Stimulated activated naive B cell treated with anti-CD40 and anti-IgM and Interleukin-4, amounts not matched to agents 10 μg/mL and 1 μg/mL and 100 μg/mL, for 72 hours (primary cell): ENCODE data around the gene SPATS2.

Experiments used
- ATAC-seq, 2 donors: fragments of 150-1000 bp; cut with Tn5 transposase; replicated peaks; 2 replicates each; pipeline ENCODE4 v1.10.0; 2021; ENCODE audit warnings: moderate library complexity in 1 of 2
- DNase-seq: peaks from one replicate; pipeline ENCODE4 v3.0.0; 2021
- H3K27ac Mint-ChIP-seq: one replicate; pipeline ENCODE4 v1.8.0; 2022; ENCODE audit warnings: mild to moderate bottlenecking, mixed read lengths
- H3K27me3 Mint-ChIP-seq, 2 donors: one replicate each; pipeline ENCODE4 v1.8.0; 2022; ENCODE audit warnings: mixed read lengths in 2 of 2
- H3K36me3 Mint-ChIP-seq, 2 donors: one replicate each; pipeline ENCODE4 v1.8.0; 2022; ENCODE audit warnings: mixed read lengths in 2 of 2, mild to moderate bottlenecking in 1 of 2
- H3K4me1 Mint-ChIP-seq, 2 donors: one replicate each; pipeline ENCODE4 v1.8.0; 2022; ENCODE audit warnings: mixed read lengths in 2 of 2, mild to moderate bottlenecking in 1 of 2
- H3K4me3 Mint-ChIP-seq, 2 donors: one replicate each; pipeline ENCODE4 v1.8.0; 2022; ENCODE audit warnings: mild to moderate bottlenecking in 2 of 2, mixed read lengths in 2 of 2, moderate library complexity in 1 of 2
- H3K9me3 Mint-ChIP-seq, 2 donors: one replicate each; pipeline ENCODE4 v1.8.0; 2022; ENCODE audit warnings: mixed read lengths in 2 of 2, mild to moderate bottlenecking in 1 of 2

Gene SPATS2

GRCh38 chr12:49341777-49342065 lies 25.5 kb upstream of the SPATS2 start:
- DNase-seq (no peak), ATAC-seq (no peak)
- Mint-ChIP-seq H3K9me3 (no peaks in the 10 kb centered on the region), H3K27ac (no peak overlapping the region), H3K27me3 (peaks cover 65 to 97% of the 10 kb centered on the region in 2 donors), H3K4me1 (peaks cover 37 to 61% of the 10 kb centered on the region in 2 donors), H3K36me3 (peaks cover 0 to 2% of the 10 kb centered on the region in 2 donors), H3K4me3 (peak overlapping the region in 1 of 2 donors; percentile 76)

DNA sequence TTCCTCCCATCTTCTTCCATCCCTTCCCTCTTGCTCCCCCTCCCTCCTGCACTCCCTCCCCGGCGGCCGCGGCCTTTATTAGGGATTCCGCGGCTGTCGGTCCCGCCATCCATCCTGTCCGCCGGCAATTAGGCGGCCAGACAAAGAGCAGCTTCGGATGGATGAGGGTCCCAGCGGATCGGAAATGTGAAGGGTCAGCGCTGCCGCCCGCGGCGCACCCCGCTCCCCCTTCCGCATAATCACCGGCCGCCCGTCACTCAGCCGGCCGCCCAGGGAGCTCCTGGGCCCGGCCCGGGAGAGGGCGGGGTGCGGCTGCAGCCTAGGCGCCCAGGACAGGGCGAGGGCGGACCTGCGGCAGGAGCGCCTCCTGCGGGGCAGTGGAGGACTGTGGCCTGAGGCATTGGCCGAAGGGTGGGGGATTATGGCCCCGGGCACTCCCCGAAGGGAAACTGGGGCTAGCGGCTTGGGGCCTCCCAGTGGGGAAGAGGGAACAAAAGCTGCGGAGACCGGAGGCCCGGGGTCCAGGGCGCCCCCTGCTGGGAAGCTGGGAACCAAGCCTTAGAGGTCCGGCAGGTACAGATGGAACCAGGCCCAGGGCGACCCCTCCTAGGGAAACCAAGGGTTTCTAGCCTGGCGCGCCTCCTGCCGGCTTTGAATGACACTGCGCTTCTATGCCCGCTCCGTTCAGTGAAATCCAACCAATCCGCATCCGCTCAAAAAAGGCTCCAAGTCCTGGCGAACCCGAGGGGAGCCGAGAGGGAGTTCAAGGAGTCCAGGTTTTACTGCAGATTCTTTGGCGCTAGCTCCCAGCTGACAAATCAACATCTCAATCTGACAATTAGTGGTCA lies 25.0 kb upstream of the SPATS2 start:
- H3K27me3 Mint-ChIP-seq, result peaks cover 65 to 97% of the 10 kb centered on the region in 2 donors
- H3K4me3 Mint-ChIP-seq, result peak overlapping the region; percentile 69 to 76
- no peaks in the 10 kb centered on the region for H3K9me3 Mint-ChIP-seq
- DNase-seq (peak; percentile 78), ATAC-seq (peak; percentile 81 to 83)
- H3K4me1 Mint-ChIP-seq, result peaks cover 37 to 61% of the 10 kb centered on the region in 2 donors
- no peaks in the 10 kb centered on the region for H3K36me3 Mint-ChIP-seq
- H3K27ac Mint-ChIP-seq, result peak overlapping the region; percentile 27

DNA sequence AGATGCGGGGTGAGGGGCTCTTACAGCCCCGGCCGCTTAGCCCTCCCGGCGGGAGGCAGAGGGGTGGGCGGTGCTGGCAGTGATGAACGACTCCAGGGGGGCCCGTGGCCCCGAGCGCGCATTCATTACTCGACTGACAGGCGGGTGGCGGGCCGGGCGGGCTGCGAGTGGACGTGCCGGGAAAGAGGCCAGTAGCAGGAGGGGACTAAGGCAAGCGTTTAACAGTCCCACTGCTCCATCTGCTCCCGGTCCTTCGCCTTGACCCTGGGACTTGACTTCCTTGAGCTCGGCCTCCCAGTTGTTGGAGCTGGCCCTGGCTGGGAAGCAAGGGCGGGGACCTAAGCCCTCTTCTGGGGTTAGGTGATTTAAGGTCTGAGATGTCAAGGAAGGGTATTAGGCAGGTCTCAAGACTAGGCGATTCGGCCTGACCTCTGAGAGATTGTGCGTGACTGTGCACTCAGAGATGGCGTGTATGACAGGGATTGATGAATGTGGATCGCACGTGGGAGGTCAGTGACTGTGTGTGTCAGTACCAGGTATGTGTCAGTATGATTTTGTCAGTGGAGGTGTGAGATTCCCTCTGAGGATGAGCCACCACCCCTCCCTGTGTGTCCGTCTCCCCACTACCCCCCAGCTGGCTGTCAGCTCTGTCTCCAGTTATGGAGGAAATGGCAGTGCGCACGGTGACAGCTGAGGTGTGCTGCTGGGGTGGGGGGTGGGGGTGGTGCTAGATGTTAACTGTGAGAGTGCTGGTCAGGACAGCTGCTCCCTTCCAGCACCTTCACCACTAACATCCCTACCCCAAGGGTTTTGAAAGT lies 24.1 kb upstream of the SPATS2 start:
- Mint-ChIP-seq H3K4me3 (peak overlapping the region; percentile 69 to 76), H3K36me3 (no peaks in the 10 kb centered on the region), H3K4me1 (peaks cover 33 to 61% of the 10 kb centered on the region in 2 donors), H3K9me3 (no peaks in the 10 kb centered on the region), H3K27ac (peak overlapping the region; percentile 63), H3K27me3 (peaks cover 65 to 97% of the 10 kb centered on the region in 2 donors)
- DNase-seq (no peak), ATAC-seq (peak; percentile 11 to 26)

DNA sequence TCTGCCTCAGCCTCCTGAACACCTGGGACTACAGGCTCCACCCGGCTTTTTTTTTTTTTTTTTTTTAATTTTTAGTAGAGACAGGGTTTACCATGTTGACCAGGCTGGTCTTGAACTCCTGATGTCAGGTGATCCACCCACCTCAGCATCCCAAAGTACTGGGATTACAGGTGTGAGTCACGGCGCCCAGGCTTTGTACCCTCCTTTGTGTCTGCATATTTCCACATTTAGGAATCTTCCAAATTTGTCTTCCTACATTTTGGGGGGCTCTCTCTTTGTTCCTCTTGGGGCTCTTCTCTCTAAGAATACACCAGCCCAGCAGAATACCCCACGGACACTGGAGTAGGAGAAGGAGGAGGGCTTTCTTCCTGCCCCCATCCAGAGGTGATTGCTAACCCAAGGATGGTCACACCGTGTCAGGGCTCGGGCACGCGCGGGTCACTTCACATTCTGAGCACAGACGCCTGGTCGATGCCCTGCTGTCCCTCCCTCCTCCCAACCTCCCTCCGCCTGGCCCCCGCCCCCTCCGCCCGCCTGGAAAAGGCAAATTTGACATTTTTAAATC lies 22.7 kb upstream of the SPATS2 start:
- Mint-ChIP-seq H3K4me3 (peak overlapping the region in 1 of 2 donors; percentile 89), H3K4me1 (peaks cover 32 to 62% of the 10 kb centered on the region in 2 donors), H3K27me3 (peaks cover 60 to 94% of the 10 kb centered on the region in 2 donors), H3K9me3 (no peaks in the 10 kb centered on the region), H3K27ac (no peak overlapping the region), H3K36me3 (no peaks in the 10 kb centered on the region)
- ATAC-seq (no peak), DNase-seq (no peak)

DNA sequence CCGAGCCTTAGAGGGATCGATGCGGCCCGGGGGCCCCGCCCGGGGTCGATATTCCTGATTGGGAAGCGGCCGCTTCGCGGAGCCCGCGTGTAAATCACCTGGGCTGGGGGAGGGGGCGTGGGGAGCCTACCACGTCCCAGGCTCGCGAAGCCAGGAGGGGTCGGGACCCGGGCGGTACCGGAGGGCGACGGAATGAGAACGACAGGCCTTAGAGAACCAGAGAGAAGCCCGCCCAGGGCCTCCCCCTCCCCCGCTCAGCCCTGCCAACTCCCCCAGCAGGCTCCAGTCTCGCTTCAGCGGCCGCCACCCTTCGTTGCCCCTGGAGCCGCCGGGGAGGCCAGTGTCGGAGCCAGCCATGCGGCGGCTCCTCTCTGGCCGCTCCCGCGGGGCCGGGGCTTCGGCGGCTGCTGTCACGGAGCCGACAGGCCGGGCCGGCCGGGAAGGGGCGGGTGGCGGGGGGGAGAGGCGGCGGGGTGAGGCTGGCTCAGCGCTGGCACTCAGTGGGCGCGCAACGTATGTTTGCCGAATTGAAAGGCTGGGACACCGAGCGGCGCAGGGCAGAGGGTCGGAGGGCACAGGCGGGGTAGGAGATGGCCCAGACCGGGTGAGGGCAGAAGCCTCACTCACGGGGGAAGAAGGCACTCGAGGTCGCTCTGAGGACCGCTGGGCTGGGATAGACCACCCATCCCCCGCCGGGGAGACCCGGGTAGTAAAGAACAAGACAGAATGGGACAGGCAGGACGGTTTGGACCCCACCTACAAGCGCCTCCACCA lies 22.0 kb upstream of the SPATS2 start:
- no peak for DNase-seq
- Mint-ChIP-seq H3K27ac (peak overlapping the region; percentile 52), H3K9me3 (no peaks in the 10 kb centered on the region), H3K36me3 (no peaks in the 10 kb centered on the region), H3K4me1 (peaks cover 32 to 62% of the 10 kb centered on the region in 2 donors), H3K27me3 (peaks cover 57 to 88% of the 10 kb centered on the region in 2 donors), H3K4me3 (peak overlapping the region; percentile 80 to 89)
- peak; percentile 6 to 19 for ATAC-seq

- Mint-ChIP-seq H3K9me3 (no peaks in the 10 kb centered on the region), H3K4me3 (peak overlapping the region; percentile 80 to 89), H3K27me3 (peaks cover 53 to 87% of the 10 kb centered on the region in 2 donors), H3K27ac (peak overlapping the region; percentile 77), H3K36me3 (no peaks in the 10 kb centered on the region), H3K4me1 (peaks cover 32 to 62% of the 10 kb centered on the region in 2 donors)
- DNase-seq (no peak), ATAC-seq (no peak)
Measured at GRCh38 chr12:49345825-49346658, 21.2 kb upstream of the SPATS2 start.

DNA sequence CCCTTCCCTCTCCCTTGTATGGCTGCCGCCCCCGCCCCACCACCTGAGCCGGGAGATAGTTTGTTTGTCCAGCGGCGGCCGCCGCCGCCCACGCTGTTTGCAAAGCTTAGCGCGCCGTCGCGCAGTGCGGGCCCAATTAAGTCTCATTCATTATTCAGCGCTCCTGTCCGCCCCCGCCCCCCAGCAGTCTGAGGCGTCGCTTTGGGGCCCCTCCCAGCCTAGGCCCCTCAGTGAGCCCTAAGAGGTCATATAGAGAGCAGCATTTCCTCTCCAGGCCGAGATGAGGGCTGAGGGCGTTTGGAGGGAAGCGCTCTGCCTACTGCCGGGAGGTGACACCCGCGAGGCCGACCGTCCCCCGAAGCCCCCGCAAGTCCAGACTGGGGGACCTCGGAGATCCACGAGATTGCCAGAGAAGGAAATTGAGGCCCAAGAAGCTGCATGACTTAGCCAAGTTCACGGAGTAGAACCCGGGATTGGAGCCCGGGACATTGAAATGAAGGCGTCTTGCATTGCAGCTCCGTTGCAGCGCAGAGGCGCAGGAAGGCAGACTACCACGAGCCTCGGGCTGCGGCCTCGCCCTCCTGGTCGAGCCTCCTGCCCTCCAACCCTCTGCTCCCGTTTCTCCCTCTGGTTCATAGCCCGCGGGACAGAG lies 20.5 kb upstream of the SPATS2 start, which contains the start of gene DNAJC22:
TSS of gene DNAJC22 (plus strand) at position 230 of the 652 bp plus-strand sequence. CDS start 1,985 bp downstream, outside the sequence.
- Mint-ChIP-seq H3K9me3 (no peaks in the 10 kb centered on the region), H3K27me3 (peaks cover 53 to 83% of the 10 kb centered on the region in 2 donors), H3K36me3 (no peaks in the 10 kb centered on the region), H3K4me3 (peak within 1 kb of the TSS; percentile 80 to 89), H3K4me1 (peaks cover 32 to 62% of the 10 kb centered on the region in 2 donors), H3K27ac (peak within 1 kb of the TSS; percentile 77)
- ATAC-seq (peak in 1 of 2 donors; percentile 11), DNase-seq (no peak)

DNA sequence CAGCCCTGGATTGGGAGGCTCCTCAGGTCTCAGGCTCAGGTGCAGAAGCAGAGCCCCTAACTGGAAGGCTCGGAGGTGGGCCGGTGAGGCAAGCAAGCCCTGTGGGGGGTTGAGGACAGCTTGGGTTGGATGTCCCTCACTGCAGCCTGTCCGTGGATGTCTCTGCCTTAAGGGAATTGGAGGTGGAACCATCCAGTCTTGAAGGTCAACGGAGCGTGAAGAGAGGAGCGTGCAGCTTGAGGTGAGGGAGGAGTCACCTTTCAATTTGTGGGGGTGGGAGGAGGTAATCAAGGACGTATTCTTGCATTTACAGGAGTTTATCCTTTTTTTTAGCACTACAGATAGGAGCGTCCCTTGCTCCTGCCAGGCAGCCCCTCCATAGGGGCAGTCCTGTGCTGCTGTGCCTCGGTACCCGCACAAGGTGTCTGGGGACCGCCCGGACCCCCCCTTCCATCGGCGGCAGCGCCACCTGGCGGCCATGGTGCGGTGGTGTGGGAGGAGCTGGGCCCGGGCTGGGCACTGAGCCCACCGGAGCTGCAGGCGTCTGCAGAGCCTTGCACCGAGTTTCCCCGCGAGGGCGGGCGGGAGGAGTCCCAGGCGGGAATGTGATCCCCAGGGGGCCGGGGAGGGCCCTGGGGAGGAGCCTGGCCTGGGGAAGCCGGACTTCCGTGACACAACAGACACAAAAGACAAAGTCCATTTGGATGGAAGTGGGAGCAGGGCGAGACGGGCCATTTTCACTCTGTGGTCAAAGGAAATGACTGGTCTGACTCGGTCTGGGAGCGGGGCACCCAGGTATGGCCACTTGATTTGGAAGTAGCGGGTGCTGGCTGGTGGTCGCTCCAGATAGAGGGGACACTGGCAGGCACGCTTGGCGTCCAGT lies 19.7 kb upstream of the SPATS2 start:
- H3K9me3 Mint-ChIP-seq, result no peaks in the 10 kb centered on the region
- peaks cover 31 to 59% of the 10 kb centered on the region in 2 donors for H3K4me1 Mint-ChIP-seq
- ATAC-seq (peak; percentile 79 to 80), DNase-seq (peak; percentile 57)
- no peaks in the 10 kb centered on the region for H3K36me3 Mint-ChIP-seq
- peak overlapping the region; percentile 54 for H3K27ac Mint-ChIP-seq
- H3K27me3 Mint-ChIP-seq, result peaks cover 53 to 82% of the 10 kb centered on the region in 2 donors
- H3K4me3 Mint-ChIP-seq, result peak overlapping the region; percentile 80 to 89

- Mint-ChIP-seq H3K27ac (no peak overlapping the region), H3K4me3 (no peak overlapping the region), H3K36me3 (no peaks in the 10 kb centered on the region), H3K4me1 (peaks cover 24 to 46% of the 10 kb centered on the region in 2 donors), H3K27me3 (peaks cover 51 to 76% of the 10 kb centered on the region in 2 donors), H3K9me3 (no peaks in the 10 kb centered on the region)
- no peak for DNase-seq
- no peak for ATAC-seq
Measured at GRCh38 chr12:49348781-49349180, 18.5 kb upstream of the SPATS2 start.

- peaks cover 52 to 76% of the 10 kb centered on the region in 2 donors for H3K27me3 Mint-ChIP-seq
- ATAC-seq (no peak), DNase-seq (no peak)
- no peaks in the 10 kb centered on the region for H3K9me3 Mint-ChIP-seq
- H3K36me3 Mint-ChIP-seq, result no peaks in the 10 kb centered on the region
- H3K4me3 Mint-ChIP-seq, result no peak overlapping the region
- peaks cover 20 to 41% of the 10 kb centered on the region in 2 donors for H3K4me1 Mint-ChIP-seq
- H3K27ac Mint-ChIP-seq, result no peak overlapping the region
Measured at GRCh38 chr12:49349266-49349665, 18.0 kb upstream of the SPATS2 start.

DNA sequence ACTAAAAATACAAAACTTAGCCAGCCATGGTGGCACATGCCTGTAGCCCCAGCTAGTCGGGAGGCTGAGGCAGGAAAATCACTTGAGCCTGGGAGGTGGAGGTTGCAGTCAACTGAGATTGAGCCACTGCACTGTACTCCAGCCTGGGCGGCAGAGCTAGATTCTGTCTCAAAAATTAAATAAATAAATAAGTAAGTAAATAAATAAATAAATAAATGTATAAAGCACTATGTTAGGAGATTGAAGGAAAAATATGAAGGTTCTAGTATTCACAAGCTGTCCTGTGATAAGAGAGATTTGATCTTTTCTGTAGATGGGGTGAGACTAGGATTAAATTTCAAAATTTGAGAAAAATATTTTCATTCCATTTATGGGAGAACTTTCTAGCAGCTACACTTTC lies 14.9 kb upstream of the SPATS2 start:
- Mint-ChIP-seq H3K4me3 (no peak overlapping the region), H3K36me3 (no peaks in the 10 kb centered on the region), H3K27ac (no peak overlapping the region), H3K9me3 (no peaks in the 10 kb centered on the region), H3K27me3 (peaks cover 43 to 61% of the 10 kb centered on the region in 2 donors), H3K4me1 (peaks cover 4 to 12% of the 10 kb centered on the region in 2 donors)
- ATAC-seq (no peak), DNase-seq (no peak)

DNA sequence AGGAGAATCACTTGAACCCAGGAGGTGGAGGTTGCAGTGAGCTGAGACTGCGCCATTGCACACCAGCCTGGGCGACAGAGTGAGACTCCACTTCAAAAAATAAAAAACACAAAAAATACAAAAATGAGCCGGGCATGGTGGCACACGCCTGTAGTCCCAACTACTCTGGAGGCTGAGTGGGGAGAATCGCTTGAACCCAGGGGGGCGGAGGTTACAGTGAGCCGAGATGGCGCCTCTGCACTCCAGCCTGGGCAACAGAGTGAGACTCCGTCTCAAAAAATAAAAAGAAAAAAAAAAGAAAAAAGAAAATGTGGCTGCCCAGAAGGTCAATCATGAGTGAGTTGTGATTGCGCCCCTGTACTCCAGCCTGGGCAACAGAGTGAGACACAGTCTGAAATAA lies 11.3 kb upstream of the SPATS2 start:
- ATAC-seq (no peak), DNase-seq (no peak)
- peaks cover 2 to 8% of the 10 kb centered on the region in 2 donors for H3K4me1 Mint-ChIP-seq
- H3K27ac Mint-ChIP-seq, result no peak overlapping the region
- H3K36me3 Mint-ChIP-seq, result no peaks in the 10 kb centered on the region
- H3K4me3 Mint-ChIP-seq, result no peak overlapping the region
- H3K9me3 Mint-ChIP-seq, result no peaks in the 10 kb centered on the region
- peaks cover 20 to 52% of the 10 kb centered on the region in 2 donors for H3K27me3 Mint-ChIP-seq
